ENCODE data around the gene TXNRD1. TPM values are rescaled to one million over a fixed set of nuclear protein-coding genes. Genes with fewer than 3 reads are reported as not detected.

The TXNRD1 gene
- total RNA-seq, 1 experiment from 2014 or later: 327 TPM

DNA sequence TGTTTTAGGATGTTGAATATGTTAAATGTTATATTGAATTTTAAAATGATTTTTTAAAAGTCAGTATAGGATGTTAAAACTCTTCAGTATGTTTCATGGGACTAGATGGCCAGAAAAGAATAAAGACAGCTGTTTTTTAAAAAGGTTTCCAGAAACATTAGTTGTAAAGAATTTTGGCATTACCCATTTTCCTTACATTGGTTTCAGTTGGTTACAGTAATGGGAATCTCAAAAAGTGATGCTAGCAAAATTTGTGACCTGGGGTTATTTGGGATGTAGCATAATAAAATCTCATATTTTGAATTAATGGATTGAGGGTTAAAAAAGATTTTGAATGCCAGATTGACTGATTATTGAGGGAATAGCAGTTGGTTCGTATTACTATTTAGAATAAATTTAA lies 113.2 kb downstream of the TXNRD1 start:
- Histone ChIP-seq H3K4me1 (ENCODE audit: control insufficient read depth in 1 of 2, insufficient read depth in 2 of 2, low read length in 2 of 2) (no peaks in the 10 kb centered on the region), H3K4me2 (ENCODE audit: low read length) (no peak overlapping the region), H3K9me2 (ENCODE audit: insufficient read depth) (no peaks in the 10 kb centered on the region), H3K9ac (ENCODE audit: low read length) (no peak overlapping the region), H3K27ac (ENCODE audit: low read depth, low read length) (no peak overlapping the region), H3K9me3 (ENCODE audit: control insufficient read depth in 1 of 2, insufficient read depth in 1 of 2, low read depth in 1 of 2, low read length in 2 of 2) (no peaks in the 10 kb centered on the region), H3K4me3 (replicated peaks in 1 of 2; ENCODE audit: low read depth in 1 of 2, low read length in 2 of 2) (no peak overlapping the region), H3K27me3 (ENCODE audit: insufficient read depth, low read length) (no peaks in the 10 kb centered on the region), H3K36me3 (ENCODE audit: control insufficient read depth in 1 of 2, insufficient read depth in 2 of 2, low read length in 2 of 2) (peaks cover 54 to 79% of the 10 kb centered on the region in 2 experiments), H3K79me2 (ENCODE audit: insufficient read depth, low read length) (peaks cover 94% of the 10 kb centered on the region), H2AFZ (ENCODE audit: low read depth, low read length, poor library complexity, severe bottlenecking) (no peak overlapping the region), H4K20me1 (ENCODE audit: insufficient read depth) (peaks cover 15% of the 10 kb centered on the region; the same call in 1 of the 2 replicates)
- TF ChIP-seq CBX3 (IDR thresholded peaks at IDR 0.05; ENCODE audit: low read depth) (no peak), MAX (IDR thresholded peaks at IDR 0.05) (no peak), SRF (IDR thresholded peaks at IDR 0.05; ENCODE audit: low read depth) (no peak), ELF1 (IDR thresholded peaks at IDR 0.05; ENCODE audit: borderline replicate concordance, low read depth) (no peak), TCF7L2 (IDR thresholded peaks at IDR 0.05; ENCODE audit: borderline replicate concordance, extremely low read depth, insufficient read depth, insufficient read length) (no peak), CEBPB (IDR thresholded peaks at IDR 0.05; ENCODE audit: low read depth) (no peak), POLR2A (IDR thresholded peaks at IDR 0.05; ENCODE audit: borderline replicate concordance, extremely low read depth, insufficient read depth, insufficient read length) (no peak), RAD21 (IDR thresholded peaks at IDR 0.05; ENCODE audit: low read depth) (no peak), ZNF274 (IDR thresholded peaks at IDR 0.05; ENCODE audit: low read depth, low read length) (no peak), SP1 (IDR thresholded peaks at IDR 0.05; ENCODE audit: low read depth) (no peak), FOSL1 (IDR thresholded peaks at IDR 0.05; ENCODE audit: low read depth) (no peak), EZH2 (IDR thresholded peaks at IDR 0.05) (no peak)
- TF ChIP-seq, protein P1, sequence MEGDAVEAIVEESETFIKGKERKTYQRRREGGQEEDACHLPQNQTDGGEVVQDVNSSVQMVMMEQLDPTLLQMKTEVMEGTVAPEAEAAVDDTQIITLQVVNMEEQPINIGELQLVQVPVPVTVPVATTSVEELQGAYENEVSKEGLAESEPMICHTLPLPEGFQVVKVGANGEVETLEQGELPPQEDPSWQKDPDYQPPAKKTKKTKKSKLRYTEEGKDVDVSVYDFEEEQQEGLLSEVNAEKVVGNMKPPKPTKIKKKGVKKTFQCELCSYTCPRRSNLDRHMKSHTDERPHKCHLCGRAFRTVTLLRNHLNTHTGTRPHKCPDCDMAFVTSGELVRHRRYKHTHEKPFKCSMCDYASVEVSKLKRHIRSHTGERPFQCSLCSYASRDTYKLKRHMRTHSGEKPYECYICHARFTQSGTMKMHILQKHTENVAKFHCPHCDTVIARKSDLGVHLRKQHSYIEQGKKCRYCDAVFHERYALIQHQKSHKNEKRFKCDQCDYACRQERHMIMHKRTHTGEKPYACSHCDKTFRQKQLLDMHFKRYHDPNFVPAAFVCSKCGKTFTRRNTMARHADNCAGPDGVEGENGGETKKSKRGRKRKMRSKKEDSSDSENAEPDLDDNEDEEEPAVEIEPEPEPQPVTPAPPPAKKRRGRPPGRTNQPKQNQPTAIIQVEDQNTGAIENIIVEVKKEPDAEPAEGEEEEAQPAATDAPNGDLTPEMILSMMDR (IDR thresholded peaks at IDR 0.05 in 2 of 3, conservative IDR thresholded peaks at IDR 0.05 in 1 of 3; ENCODE audit: borderline replicate concordance in 1 of 3, insufficient read depth in 1 of 3, low read depth in 2 of 3, low read length in 2 of 3): no peak
- TF ChIP-seq, protein P2, sequence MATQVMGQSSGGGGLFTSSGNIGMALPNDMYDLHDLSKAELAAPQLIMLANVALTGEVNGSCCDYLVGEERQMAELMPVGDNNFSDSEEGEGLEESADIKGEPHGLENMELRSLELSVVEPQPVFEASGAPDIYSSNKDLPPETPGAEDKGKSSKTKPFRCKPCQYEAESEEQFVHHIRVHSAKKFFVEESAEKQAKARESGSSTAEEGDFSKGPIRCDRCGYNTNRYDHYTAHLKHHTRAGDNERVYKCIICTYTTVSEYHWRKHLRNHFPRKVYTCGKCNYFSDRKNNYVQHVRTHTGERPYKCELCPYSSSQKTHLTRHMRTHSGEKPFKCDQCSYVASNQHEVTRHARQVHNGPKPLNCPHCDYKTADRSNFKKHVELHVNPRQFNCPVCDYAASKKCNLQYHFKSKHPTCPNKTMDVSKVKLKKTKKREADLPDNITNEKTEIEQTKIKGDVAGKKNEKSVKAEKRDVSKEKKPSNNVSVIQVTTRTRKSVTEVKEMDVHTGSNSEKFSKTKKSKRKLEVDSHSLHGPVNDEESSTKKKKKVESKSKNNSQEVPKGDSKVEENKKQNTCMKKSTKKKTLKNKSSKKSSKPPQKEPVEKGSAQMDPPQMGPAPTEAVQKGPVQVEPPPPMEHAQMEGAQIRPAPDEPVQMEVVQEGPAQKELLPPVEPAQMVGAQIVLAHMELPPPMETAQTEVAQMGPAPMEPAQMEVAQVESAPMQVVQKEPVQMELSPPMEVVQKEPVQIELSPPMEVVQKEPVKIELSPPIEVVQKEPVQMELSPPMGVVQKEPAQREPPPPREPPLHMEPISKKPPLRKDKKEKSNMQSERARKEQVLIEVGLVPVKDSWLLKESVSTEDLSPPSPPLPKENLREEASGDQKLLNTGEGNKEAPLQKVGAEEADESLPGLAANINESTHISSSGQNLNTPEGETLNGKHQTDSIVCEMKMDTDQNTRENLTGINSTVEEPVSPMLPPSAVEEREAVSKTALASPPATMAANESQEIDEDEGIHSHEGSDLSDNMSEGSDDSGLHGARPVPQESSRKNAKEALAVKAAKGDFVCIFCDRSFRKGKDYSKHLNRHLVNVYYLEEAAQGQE (IDR thresholded peaks at IDR 0.05; ENCODE audit: low read depth): no peak
- TF ChIP-seq, protein P3, sequence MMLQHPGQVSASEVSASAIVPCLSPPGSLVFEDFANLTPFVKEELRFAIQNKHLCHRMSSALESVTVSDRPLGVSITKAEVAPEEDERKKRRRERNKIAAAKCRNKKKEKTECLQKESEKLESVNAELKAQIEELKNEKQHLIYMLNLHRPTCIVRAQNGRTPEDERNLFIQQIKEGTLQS (IDR thresholded peaks at IDR 0.05): no peak
- ChIA-PET CTCF (no interaction called here), RAD21 (ENCODE audit: low non-redundant PET in 1 of 2, low total read pairs in 2 of 2, uncharacterized antibody in 2 of 2, unreplicated experiment in 2 of 2) (no interaction called here), POLR2A (no interaction called here)
- no peak for DNase-seq (ENCODE audit: low read depth, low spot score)
- ATAC-seq: no peak
- intact Hi-C loops (cut with micrococcal nuclease): no loop called here
- BruUV-seq (replicated peaks): no TSS peak
